Uterus (tissue), 2 donors: ENCODE data around the gene GLT6D1.

Experiments used
- CTCF ChIP-seq, 4 experiments: fragments of 200-600 bp in 2 of 4; fragments of 450-650 bp in 2 of 4; sonication (generic) in 2 of 4; IDR thresholded peaks; one replicate each; pipeline ENCODE4 v1.5.1; 2016 to 2019; ENCODE audit warnings: antibody characterized with exemption in 4 of 4, mild to moderate bottlenecking in 2 of 4, moderate library complexity in 1 of 4
- POLR2A ChIP-seq, 2 donors: fragments of 450-650 bp; IDR thresholded peaks; one replicate each; pipeline ENCODE4 v1.6.1; 2016; ENCODE audit warnings: antibody characterized with exemption in 2 of 2, mild to moderate bottlenecking in 1 of 2, moderate library complexity in 1 of 2

GRCh38 chr9:135657416-135657815 is 18.1 kb upstream of the GLT6D1 start:
- TF ChIP-seq CTCF (IDR thresholded peaks at IDR 0.05) (no peak), POLR2A (IDR thresholded peaks at IDR 0.05) (no peak)
